Cerebellar nuclear complex (tissue), 1 donor: ENCODE results near the gene MACF1.
"Not testable (repeated sequence)": the region's sequence is repeated elsewhere in the genome, so short reads cannot be mapped to it uniquely, and the experiment has no call there.

Experiments used
- DNase-seq, 2 experiments: peaks; one replicate each; lab custom pipeline; 2025; lab: John Stamatoyannopoulos, UW

The MACF1 gene

GRCh38 chr1:39517936-39518335, 313.4 kb downstream of the MACF1 start:
- not testable (repeated sequence) for DNase-seq

GRCh38 chr1:39519376-39519775, 314.9 kb downstream of the MACF1 start:
- DNase-seq: not testable (repeated sequence)

GRCh38 chr1:39522221-39522620, 317.7 kb downstream of the MACF1 start:
- DNase-seq: not testable (repeated sequence)

- DNase-seq: no peak
Observed at GRCh38 chr1:39522661-39523567, 318.4 kb downstream of the MACF1 start.

- DNase-seq: no peak
Observed at GRCh38 chr1:39524171-39524570, 319.7 kb downstream of the MACF1 start.

GRCh38 chr1:39524591-39525365, 320.3 kb downstream of the MACF1 start:
- no peak for DNase-seq

GRCh38 chr1:39525366-39526165, 321.1 kb downstream of the MACF1 start:
- DNase-seq: no peak

GRCh38 chr1:39526466-39527189, 322.1 kb downstream of the MACF1 start:
- no peak for DNase-seq

GRCh38 chr1:39527190-39527579, 322.7 kb downstream of the MACF1 start:
- not testable (repeated sequence) for DNase-seq

GRCh38 chr1:39528082-39528481, 323.6 kb downstream of the MACF1 start:
- DNase-seq: no peak

GRCh38 chr1:39529901-39530535, 325.5 kb downstream of the MACF1 start:
- no peak for DNase-seq

GRCh38 chr1:39531526-39531925, 327.0 kb downstream of the MACF1 start:
- DNase-seq: no peak

- DNase-seq: no peak
Observed at GRCh38 chr1:39533442-39533841, 328.9 kb downstream of the MACF1 start.
